CD14-positive monocyte (primary cell): ENCODE measurements around the gene FBXO28. TPM values are rescaled to one million over a fixed set of nuclear protein-coding genes. Genes with fewer than 3 reads are reported as not detected.

Experiments
- DNase-seq, 3 donors: peaks; one replicate each; pipeline ENCODE4 v3.0.0-alpha.2; 2011 to 2022
- H2AFZ ChIP-seq: 2 replicates; pipeline ENCODE4 v1.6.0; 2012; ENCODE audit warnings: mild to moderate bottlenecking, low read depth, low read length, inconsistent platforms; ENCODE audit not compliant: insufficient read depth, poor library complexity, severe bottlenecking
- H3K27ac ChIP-seq, 2 donors: 1 replicate in 1 of 2; 2 replicates in 1 of 2; pipeline ENCODE4 v1.5.1; 2012 to 2013; ENCODE audit warnings: low read length in 2 of 2, control low read depth in 1 of 2, inconsistent platforms in 1 of 2, low read depth in 1 of 2, mild to moderate bottlenecking in 1 of 2
- H3K27me3 ChIP-seq, 2 donors: one replicate each; pipeline versions ENCODE4 v1.6.0 to v1.6.1; 2011 to 2013; ENCODE audit warnings: low read length in 2 of 2; ENCODE audit not compliant: control insufficient read depth in 2 of 2, insufficient read depth in 2 of 2
- H3K36me3 ChIP-seq, 2 donors: replicated peaks in 1 of 2; 1 replicate in 1 of 2; 2 replicates in 1 of 2; pipeline versions ENCODE4 v1.5.1 to v1.6.1; 2012 to 2013; ENCODE audit warnings: low read length in 2 of 2, control low read depth in 1 of 2, inconsistent platforms in 1 of 2, mild to moderate bottlenecking in 1 of 2; ENCODE audit not compliant: insufficient read depth in 2 of 2, control insufficient read depth in 1 of 2
- H3K4me1 ChIP-seq, 2 donors: 1 replicate in 1 of 2; 2 replicates in 1 of 2; pipeline versions ENCODE4 v1.5.1 to v1.6.1; 2012 to 2013; ENCODE audit warnings: low read length in 2 of 2, control low read depth in 1 of 2, inconsistent platforms in 1 of 2, mild to moderate bottlenecking in 1 of 2, moderate library complexity in 1 of 2; ENCODE audit not compliant: insufficient read depth in 2 of 2, control insufficient read depth in 1 of 2
- H3K4me2 ChIP-seq: replicated peaks from 2 replicates; pipeline ENCODE3; 2012; ENCODE audit warnings: low read length, moderate library complexity, mild to moderate bottlenecking; ENCODE audit not compliant: poor library complexity, severe bottlenecking; ENCODE audit errors: extremely low read depth
- H3K4me3 ChIP-seq, 3 experiments: fragments of 200-600 bp in 1 of 3; sonication (generic) in 1 of 3; replicated peaks in 1 of 3; 1 replicate in 2 of 3; 2 replicates in 1 of 3; pipeline ENCODE4 v1.5.1; 2011 to 2013; ENCODE audit warnings: low read length in 3 of 3, mild to moderate bottlenecking in 3 of 3, control low read depth in 2 of 3, low read depth in 2 of 3, inconsistent platforms in 1 of 3, moderate library complexity in 1 of 3
- H3K79me2 ChIP-seq: 2 replicates; pipeline ENCODE4 v1.6.0; 2012; ENCODE audit warnings: mild to moderate bottlenecking, control low read depth, inconsistent platforms, low read length, moderate library complexity; ENCODE audit not compliant: insufficient read depth
- H3K9ac ChIP-seq: 2 replicates; pipeline ENCODE4 v1.6.0; 2017; ENCODE audit warnings: low read length, mild to moderate bottlenecking; ENCODE audit not compliant: insufficient read depth, poor library complexity, severe bottlenecking
- H3K9me3 ChIP-seq, 2 donors: replicated peaks in 1 of 2; 1 replicate in 1 of 2; 2 replicates in 1 of 2; pipeline versions ENCODE4 v1.5.1 to v1.6.1; 2012 to 2013; ENCODE audit warnings: low read length in 2 of 2, control low read depth in 1 of 2; ENCODE audit not compliant: control insufficient read depth in 1 of 2, insufficient read depth in 1 of 2
- H4K20me1 ChIP-seq: 2 replicates; pipeline ENCODE4 v1.6.0; 2012; ENCODE audit warnings: mild to moderate bottlenecking, low read length, control low read depth, moderate library complexity; ENCODE audit not compliant: insufficient read depth
- H3K27ac Mint-ChIP-seq, 7 donors: one replicate each; pipeline ENCODE4 v1.8.0; 2020; ENCODE audit warnings: mild to moderate bottlenecking in 7 of 7, mixed read lengths in 7 of 7, moderate library complexity in 6 of 7, inconsistent platforms in 2 of 7
- H3K27me3 Mint-ChIP-seq, 3 donors: one replicate each; pipeline ENCODE4 v1.8.0; 2021 to 2022; ENCODE audit warnings: low read depth in 3 of 3, mild to moderate bottlenecking in 3 of 3, mixed read lengths in 3 of 3, moderate library complexity in 3 of 3, inconsistent platforms in 1 of 3
- H3K36me3 Mint-ChIP-seq, 2 donors: one replicate each; pipeline ENCODE4 v1.8.0; 2020; ENCODE audit warnings: mixed read lengths in 2 of 2, inconsistent platforms in 1 of 2, mild to moderate bottlenecking in 1 of 2
- H3K4me1 Mint-ChIP-seq: one replicate; pipeline ENCODE4 v1.8.0; 2020; ENCODE audit warnings: mild to moderate bottlenecking, mixed read lengths
- H3K4me3 Mint-ChIP-seq, 2 donors: one replicate each; pipeline ENCODE4 v1.8.0; 2020; ENCODE audit warnings: mild to moderate bottlenecking in 2 of 2, mixed read lengths in 2 of 2, moderate library complexity in 1 of 2
- H3K9me3 Mint-ChIP-seq, 7 donors: one replicate each; pipeline ENCODE4 v1.8.0; 2020 to 2022; ENCODE audit warnings: mixed read lengths in 7 of 7, mild to moderate bottlenecking in 6 of 7, moderate library complexity in 6 of 7, inconsistent platforms in 2 of 7
- CTCF ChIP-seq: fragments of 200-600 bp; IDR thresholded peaks from one replicate; pipeline ENCODE4 v1.8.0; 2022; ENCODE audit warnings: antibody characterized with exemption, mild to moderate bottlenecking
- WGBS: methylation state at CpG from one replicate; pipeline ENCODE4 v1.1.5; 2013; ENCODE audit warnings: missing lambda C conversion rate; ENCODE audit not compliant: insufficient coverage; 5-methylcytosine and 5-hydroxymethylcytosine counted together
- intact Hi-C, 2 donors: fragments of 100-400 bp; cut with micrococcal nuclease; formaldehyde crosslinking; loops; one replicate each; pipeline versions ENCODE4 v1.15.0 to v1.15.1; 2023
- polyA plus RNA-seq, 3 donors: library from polyadenylated mRNA; depleted of rRNA in 1 of 3; unstranded in 2 of 3; stranded (reverse) in 1 of 3; fragments of 300-500 nt in 2 of 3; fragments of >200 nt in 1 of 3; fragmentation: Illumina TruSeq in 2 of 3; gene quantifications; 1 replicate in 2 of 3; 2 replicates in 1 of 3; pipeline ENCODE4 v1.2.3, GENCODE V29; 2012 to 2021

The FBXO28 gene
- polyA plus RNA-seq, 3 donors = 12.9 to 15.8 (median 13.0) TPM

GRCh38 chr1:224108991-224109390, 4.9 kb upstream of the FBXO28 start:
- Histone ChIP-seq H3K27ac (no peak overlapping the region), H3K27me3 (peaks cover 0 to 2% of the 10 kb centered on the region in 2 donors), H3K79me2 (peaks cover 14% of the 10 kb centered on the region), H3K4me3 (no peak overlapping the region), H3K4me2 (no peak overlapping the region), H4K20me1 (no peaks in the 10 kb centered on the region), H3K36me3 (no peaks in the 10 kb centered on the region), H3K4me1 (peaks cover 9 to 11% of the 10 kb centered on the region in 2 donors), H2AFZ (no peak overlapping the region), H3K9me3 (no peaks in the 10 kb centered on the region), H3K9ac (no peak overlapping the region)
- DNase-seq = no peak
- H3K27me3 Mint-ChIP-seq = peaks cover 2 to 7% (median 3%) of the 10 kb centered on the region in 3 donors
- TF ChIP-seq CTCF = no peak
- no peak overlapping the region for H3K4me3 Mint-ChIP-seq
- no peak overlapping the region for H3K27ac Mint-ChIP-seq
- H3K9me3 Mint-ChIP-seq = peaks cover 0 to 1% (median 0%) of the 10 kb centered on the region in 7 donors
- H3K36me3 Mint-ChIP-seq = no peaks in the 10 kb centered on the region
- intact Hi-C loops = no loop called here
- H3K4me1 Mint-ChIP-seq = peaks cover 17% of the 10 kb centered on the region

- peaks cover 2 to 5% (median 3%) of the 10 kb centered on the region in 3 donors for H3K27me3 Mint-ChIP-seq
- H3K4me1 Mint-ChIP-seq = peaks cover 22% of the 10 kb centered on the region
- Histone ChIP-seq H3K27me3 (peaks cover 0 to 2% of the 10 kb centered on the region in 2 donors), H3K79me2 (peaks cover 24% of the 10 kb centered on the region), H3K4me1 (peaks cover 15 to 19% of the 10 kb centered on the region in 2 donors), H2AFZ (no peak overlapping the region), H3K9me3 (no peaks in the 10 kb centered on the region), H3K4me2 (no peak overlapping the region), H3K36me3 (no peaks in the 10 kb centered on the region), H3K4me3 (no peak overlapping the region), H3K27ac (no peak overlapping the region), H3K9ac (no peak overlapping the region), H4K20me1 (no peaks in the 10 kb centered on the region)
- TF ChIP-seq CTCF = no peak
- DNase-seq = no peak
- WGBS = 100% methylated on average over 1 of the region's 1 CpG
- peaks cover 0 to under 1% (median 0%) of the 10 kb centered on the region in 7 donors for H3K9me3 Mint-ChIP-seq
- H3K27ac Mint-ChIP-seq = no peak overlapping the region
- no peaks in the 10 kb centered on the region for H3K36me3 Mint-ChIP-seq
- no peak overlapping the region for H3K4me3 Mint-ChIP-seq
- intact Hi-C loops = loop anchor here (5.0 kb wide), 1 partner anchor 222 kb away; the partner anchor contains the start of gene NVL (in 2 of the 2)
These were observed 3.9 kb upstream of the FBXO28 start for GRCh38 chr1:224109981-224110380.
